Calu3 (cell line): ENCODE results near the gene GPATCH1. TPM values are rescaled to one million over a fixed set of nuclear protein-coding genes. Genes with fewer than 3 reads are reported as not detected.

ENCODE experiments used
- BruUV-seq: library from RNA; stranded (reverse); fragments of 400-500 nt; replicated peaks from 2 replicates; lab custom pipeline; 2021; lab: Mats Ljungman, UMichigan
- CTCF ChIA-PET: fragments of 300-600 bp; sonication (Branson Sonifier 250); formaldehyde crosslinking; loops from one replicate; lab custom pipeline; 2022; ENCODE audit warnings: antibody characterized with exemption; lab: Charles Lee
- DNase-seq: peaks from one replicate; pipeline ENCODE4 v3.0.0; 2022
- H3K27ac Mint-ChIP-seq: one replicate; pipeline ENCODE4 v1.8.0; 2022; ENCODE audit warnings: mixed read lengths; ENCODE audit not compliant: unreplicated experiment
- H3K27me3 Mint-ChIP-seq: one replicate; pipeline ENCODE4 v1.8.0; 2022; ENCODE audit warnings: mixed read lengths; ENCODE audit not compliant: unreplicated experiment
- H3K36me3 Mint-ChIP-seq: one replicate; pipeline ENCODE4 v1.8.0; 2022; ENCODE audit warnings: mild to moderate bottlenecking, moderate library complexity, mixed read lengths; ENCODE audit not compliant: insufficient read depth, unreplicated experiment
- H3K4me1 Mint-ChIP-seq: one replicate; pipeline ENCODE4 v1.8.0; 2022; ENCODE audit warnings: mild to moderate bottlenecking, low read depth, mixed read lengths; ENCODE audit not compliant: unreplicated experiment
- H3K4me3 Mint-ChIP-seq: one replicate; pipeline ENCODE4 v1.8.0; 2022; ENCODE audit warnings: mild to moderate bottlenecking, low read depth, moderate library complexity, mixed read lengths; ENCODE audit not compliant: unreplicated experiment
- H3K9me3 Mint-ChIP-seq: one replicate; pipeline ENCODE4 v1.8.0; 2022; ENCODE audit warnings: low read depth, mixed read lengths; ENCODE audit not compliant: unreplicated experiment
- intact Hi-C: fragments of 100-400 bp; cut with micrococcal nuclease; formaldehyde crosslinking; loops from one replicate; pipeline ENCODE4 v1.10.0; 2022; ENCODE audit not compliant: unreplicated experiment
- total RNA-seq: library from RNA; stranded (reverse); gene quantifications from 2 replicates; pipeline ENCODE4 v1.2.3, GENCODE V29; 2022
- TF ChIP-seq, protein P1 (sequence below): fragments of 200-600 bp; IDR thresholded peaks from one replicate; pipeline ENCODE4 v1.8.0; 2022; ENCODE audit warnings: antibody characterized with exemption; ENCODE audit not compliant: unreplicated experiment

The GPATCH1 gene
- total RNA-seq, 1 experiment from 2014 or later = 16.3 TPM

DNA sequence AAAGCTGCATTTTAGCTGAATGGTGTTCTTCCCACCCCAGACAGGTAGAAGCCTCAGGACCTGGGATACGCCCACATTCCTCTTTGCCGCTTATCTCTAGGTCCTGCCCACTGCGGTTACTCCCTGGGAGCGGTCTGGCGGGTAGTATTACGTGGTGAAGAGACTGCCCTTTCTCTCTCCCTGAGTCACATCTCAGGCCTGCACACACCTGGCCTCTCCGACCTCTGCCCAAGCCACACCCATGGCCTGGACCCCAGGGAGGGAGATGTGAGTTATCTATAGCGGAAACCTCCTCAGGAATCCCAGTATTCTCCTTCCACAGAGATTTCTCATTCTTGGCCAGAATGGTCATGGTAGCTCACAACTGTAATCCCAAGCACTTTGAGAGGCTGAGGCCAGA, 33.6 kb upstream of the GPATCH1 start:
- CTCF ChIA-PET = interaction anchor here (0.6 to 1.9 kb wide), 6 partner anchors 8 to 66 kb away, joined by 3 to 8 read pairs (median 4); no protein-coding TSS in a partner anchor
- Mint-ChIP-seq H3K27me3 (no peaks in the 10 kb centered on the region), H3K27ac (peak overlapping the region; percentile 81), H3K36me3 (peaks cover 69% of the 10 kb centered on the region), H3K4me3 (peak overlapping the region; percentile 47), H3K9me3 (no peaks in the 10 kb centered on the region), H3K4me1 (peaks cover 80% of the 10 kb centered on the region)
- intact Hi-C loops = loop anchor here (5.0 kb wide), 1 partner anchor 55 kb away; no protein-coding TSS in a partner anchor
- DNase-seq = peak; percentile 98
- BruUV-seq = no TSS peak
- TF ChIP-seq, protein P1, sequence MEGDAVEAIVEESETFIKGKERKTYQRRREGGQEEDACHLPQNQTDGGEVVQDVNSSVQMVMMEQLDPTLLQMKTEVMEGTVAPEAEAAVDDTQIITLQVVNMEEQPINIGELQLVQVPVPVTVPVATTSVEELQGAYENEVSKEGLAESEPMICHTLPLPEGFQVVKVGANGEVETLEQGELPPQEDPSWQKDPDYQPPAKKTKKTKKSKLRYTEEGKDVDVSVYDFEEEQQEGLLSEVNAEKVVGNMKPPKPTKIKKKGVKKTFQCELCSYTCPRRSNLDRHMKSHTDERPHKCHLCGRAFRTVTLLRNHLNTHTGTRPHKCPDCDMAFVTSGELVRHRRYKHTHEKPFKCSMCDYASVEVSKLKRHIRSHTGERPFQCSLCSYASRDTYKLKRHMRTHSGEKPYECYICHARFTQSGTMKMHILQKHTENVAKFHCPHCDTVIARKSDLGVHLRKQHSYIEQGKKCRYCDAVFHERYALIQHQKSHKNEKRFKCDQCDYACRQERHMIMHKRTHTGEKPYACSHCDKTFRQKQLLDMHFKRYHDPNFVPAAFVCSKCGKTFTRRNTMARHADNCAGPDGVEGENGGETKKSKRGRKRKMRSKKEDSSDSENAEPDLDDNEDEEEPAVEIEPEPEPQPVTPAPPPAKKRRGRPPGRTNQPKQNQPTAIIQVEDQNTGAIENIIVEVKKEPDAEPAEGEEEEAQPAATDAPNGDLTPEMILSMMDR = no peak

DNA sequence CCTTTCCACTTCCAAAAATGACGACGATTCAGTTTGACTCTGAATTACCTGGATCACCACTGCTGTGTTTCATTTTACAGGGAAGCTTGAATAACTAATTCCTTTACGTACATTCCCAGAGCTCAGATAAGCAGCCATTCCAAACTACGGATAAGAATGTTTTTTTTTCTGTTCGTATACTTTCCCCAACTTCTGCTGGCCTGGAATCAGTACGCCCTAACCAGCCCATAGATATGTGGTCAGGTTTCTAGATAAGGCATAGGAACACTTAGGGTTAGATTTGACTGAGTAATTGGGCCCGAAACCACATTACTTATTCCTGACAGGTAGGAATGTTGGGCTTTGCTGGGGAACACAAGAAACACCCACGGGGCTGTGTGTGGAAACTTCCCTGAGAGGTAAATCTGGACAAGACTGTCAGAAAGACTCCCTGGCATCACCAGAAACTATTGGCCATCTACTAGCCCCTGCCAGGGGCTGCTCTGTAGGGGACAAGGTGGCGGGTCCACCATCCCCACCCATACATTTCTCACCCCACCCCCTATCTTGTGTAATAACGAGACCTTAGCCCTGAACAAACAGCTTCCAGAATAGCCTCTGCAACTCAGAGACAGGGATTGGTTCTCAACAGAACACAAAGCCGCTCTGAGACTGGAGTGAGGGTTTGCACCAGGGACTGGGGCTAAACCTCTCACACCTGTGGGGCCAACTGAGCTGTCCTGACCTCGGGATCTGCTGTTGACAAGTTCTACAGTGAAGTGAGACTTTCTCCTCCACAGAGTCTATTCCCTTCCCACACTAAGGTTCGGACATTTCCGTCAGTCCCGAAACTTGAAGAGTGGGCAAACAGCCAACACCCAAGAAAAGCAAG, 31.9 kb upstream of the GPATCH1 start:
- peak overlapping the region; percentile 98 for H3K27ac Mint-ChIP-seq
- intact Hi-C loops = loop anchor here (1.0 to 5.0 kb wide), 2 partner anchors 8 to 53 kb away; no protein-coding TSS in a partner anchor
- TF ChIP-seq, protein P1 = no peak
- H3K4me3 Mint-ChIP-seq = peak overlapping the region; percentile 62
- H3K27me3 Mint-ChIP-seq = no peaks in the 10 kb centered on the region
- H3K36me3 Mint-ChIP-seq = peaks cover 61% of the 10 kb centered on the region
- peaks cover 73% of the 10 kb centered on the region for H3K4me1 Mint-ChIP-seq
- peak; percentile 50 for DNase-seq
- CTCF ChIA-PET = interaction anchor here (0.6 to 1.9 kb wide), 2 partner anchors 10 to 64 kb away, joined by 3 to 4 read pairs; no protein-coding TSS in a partner anchor
- BruUV-seq = no TSS peak
- H3K9me3 Mint-ChIP-seq = no peaks in the 10 kb centered on the region

DNA sequence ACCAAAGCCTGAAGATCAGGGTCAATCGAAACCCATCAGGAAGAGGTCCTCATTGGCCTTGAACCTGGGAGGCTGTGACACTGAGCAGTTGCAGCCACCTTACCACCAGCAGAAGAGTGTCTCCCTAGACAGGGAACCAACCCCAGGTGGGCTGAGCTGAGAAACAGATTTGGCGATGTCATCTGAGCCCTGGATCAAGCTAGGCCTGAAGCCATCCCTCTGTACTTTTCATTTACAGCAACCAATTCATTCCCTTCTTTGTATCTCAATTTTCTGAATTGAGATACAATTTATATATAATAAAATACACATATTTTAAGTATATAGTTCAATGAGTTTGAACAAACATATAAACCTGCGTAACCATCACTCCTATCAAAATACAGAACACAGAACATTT, 30.9 kb upstream of the GPATCH1 start:
- Mint-ChIP-seq H3K9me3 (no peaks in the 10 kb centered on the region), H3K4me1 (peaks cover 84% of the 10 kb centered on the region), H3K27ac (peak overlapping the region; percentile 64), H3K27me3 (no peaks in the 10 kb centered on the region), H3K4me3 (peak overlapping the region; percentile 62), H3K36me3 (peaks cover 68% of the 10 kb centered on the region)
- TF ChIP-seq, protein P1 = no peak
- no peak for DNase-seq
- BruUV-seq = no TSS peak
- CTCF ChIA-PET = no interaction called here
- intact Hi-C loops = no loop called here

- TF ChIP-seq, protein P1 = no peak
- peak overlapping the region; percentile 87 for H3K27ac Mint-ChIP-seq
- no TSS peak for BruUV-seq
These were observed 28.5 kb upstream of the GPATCH1 start for GRCh38 chr19:33052352-33052972.

More at GRCh38 chr19:33052352-33052972, 28.5 kb upstream of the GPATCH1 start:
- peak; percentile 66 for DNase-seq
- Mint-ChIP-seq H3K4me3 (peak overlapping the region; percentile 45), H3K4me1 (peaks cover 82% of the 10 kb centered on the region), H3K36me3 (peaks cover 67% of the 10 kb centered on the region), H3K27me3 (no peaks in the 10 kb centered on the region), H3K9me3 (no peaks in the 10 kb centered on the region)
- CTCF ChIA-PET = interaction anchor here (0.6 to 1.1 kb wide), 5 partner anchors 9 to 471 kb away, joined by 3 to 4 read pairs (median 3); partner anchors contain the start of gene PDCD5
- intact Hi-C loops = no loop called here
